Measurements from ENCODE around the gene YAF2.
"Not testable (repeated sequence)": the region's sequence is repeated elsewhere in the genome, so short reads cannot be mapped to it uniquely, and the experiment has no call there.

YAF2 gene

DNA sequence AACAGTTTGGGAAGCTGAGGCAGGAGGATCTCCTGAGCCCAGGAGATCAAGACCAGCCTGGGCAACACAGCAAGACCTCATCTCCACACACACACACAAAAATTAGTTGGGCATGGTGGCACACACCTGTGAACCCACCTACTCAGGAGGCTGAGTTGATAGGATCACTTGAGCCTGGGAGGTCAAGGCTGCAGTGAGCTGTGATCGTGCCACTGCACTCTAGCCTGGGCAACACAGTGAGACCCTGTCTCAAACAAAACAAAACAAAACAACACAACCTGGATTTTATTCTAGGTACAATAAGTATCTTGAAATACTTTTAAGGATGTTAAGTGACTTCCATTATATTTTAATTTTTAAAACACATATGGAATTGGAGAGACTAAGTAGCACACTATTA is 45.8 kb downstream of the YAF2 start:
- no peak for DNase-seq

DNA sequence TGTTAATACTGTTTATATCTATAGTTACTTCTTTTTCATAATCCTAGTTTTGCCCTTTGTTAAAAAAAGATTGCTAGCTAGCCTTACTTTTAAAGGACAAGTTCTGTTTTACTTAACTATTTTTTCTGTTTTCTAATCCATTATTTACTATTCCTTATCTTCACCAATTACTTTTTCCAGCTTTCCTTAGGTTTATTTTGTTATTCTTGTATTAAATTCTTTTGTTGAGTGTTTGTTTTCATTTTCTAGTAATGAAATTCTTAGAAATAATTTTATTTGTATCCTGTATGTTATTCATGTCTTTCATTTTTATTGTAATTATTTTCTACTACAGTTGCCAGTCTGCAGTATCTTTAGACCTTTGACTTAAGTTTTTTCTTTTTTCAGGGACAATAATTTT is 47.7 kb downstream of the YAF2 start:
- no peak for DNase-seq

DNA sequence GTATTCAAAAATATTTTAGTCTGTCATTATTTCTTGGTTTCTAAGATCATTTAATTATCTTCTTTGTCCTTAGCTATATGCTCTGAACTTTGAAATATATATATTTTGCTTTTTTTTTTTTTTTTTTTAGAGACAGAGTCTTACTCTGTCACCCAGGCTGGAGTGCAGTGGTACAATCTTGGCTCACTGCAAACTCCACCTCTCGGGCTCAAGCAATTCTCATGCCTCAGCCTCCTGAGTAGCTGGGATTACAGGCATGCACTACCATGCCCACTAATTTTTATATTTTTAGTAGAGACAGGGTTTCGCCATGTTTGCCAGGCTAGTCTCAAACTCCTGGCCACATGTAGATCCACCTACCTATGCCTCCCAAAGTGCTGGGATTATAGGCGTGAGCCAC is 49.8 kb downstream of the YAF2 start:
- not testable (repeated sequence) for DNase-seq

DNA sequence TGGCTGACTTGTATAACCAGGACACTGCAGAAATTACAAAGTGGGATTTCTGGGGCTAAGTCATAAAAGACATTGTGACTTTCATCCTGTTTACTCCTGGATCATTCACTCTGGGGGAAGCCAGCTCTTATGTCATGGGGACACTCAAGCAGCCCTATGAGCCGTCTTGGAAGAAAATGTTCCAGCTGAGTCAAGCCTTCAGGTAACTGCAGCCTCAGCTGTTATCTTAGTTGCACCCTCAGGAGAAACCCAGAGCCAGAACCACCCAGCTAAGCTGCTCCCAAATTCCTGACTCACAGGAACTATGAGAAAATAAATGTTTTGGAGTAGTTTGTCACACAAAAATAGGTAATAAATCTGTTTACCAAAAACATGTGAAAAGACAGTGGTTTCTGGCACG is 50.2 kb downstream of the YAF2 start:
- DNase-seq = no peak

DNA sequence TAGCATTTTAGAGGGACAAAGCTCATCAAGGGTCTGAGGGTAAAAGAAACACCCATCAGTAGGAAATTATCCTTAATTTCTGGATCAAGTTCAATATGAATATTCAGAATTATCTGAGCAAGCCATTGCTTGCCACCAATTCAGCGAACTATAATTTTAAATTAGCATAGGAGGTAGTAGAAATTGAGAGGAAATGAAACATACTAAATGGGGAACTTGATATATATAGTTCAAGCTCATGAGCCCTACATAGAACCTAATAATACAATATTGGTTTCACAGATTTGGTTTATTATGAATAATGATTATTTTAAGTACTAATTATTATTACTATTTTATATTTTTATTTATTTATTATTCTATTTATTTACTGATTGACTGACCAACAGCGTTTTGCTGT is 51.3 kb downstream of the YAF2 start:
- DNase-seq = no peak

DNA sequence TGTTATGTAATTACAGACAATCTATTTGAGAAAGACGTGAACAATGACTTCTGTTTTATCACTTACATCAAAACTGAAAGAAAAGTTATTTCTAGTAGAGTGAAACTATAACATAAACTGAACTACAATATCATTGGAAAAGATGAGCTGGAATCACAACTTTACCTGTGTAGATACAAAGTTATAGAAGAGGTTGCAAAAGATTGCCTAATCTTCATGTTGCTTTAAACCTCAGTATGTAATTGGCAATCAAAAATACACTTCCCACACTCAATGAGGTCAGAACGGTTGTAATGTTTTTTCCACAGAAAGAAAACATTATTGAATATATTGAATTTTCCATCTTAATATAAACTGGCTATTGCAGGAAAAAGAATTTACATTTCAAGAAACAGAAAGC is 55.7 kb downstream of the YAF2 start:
- no peak for DNase-seq

DNA sequence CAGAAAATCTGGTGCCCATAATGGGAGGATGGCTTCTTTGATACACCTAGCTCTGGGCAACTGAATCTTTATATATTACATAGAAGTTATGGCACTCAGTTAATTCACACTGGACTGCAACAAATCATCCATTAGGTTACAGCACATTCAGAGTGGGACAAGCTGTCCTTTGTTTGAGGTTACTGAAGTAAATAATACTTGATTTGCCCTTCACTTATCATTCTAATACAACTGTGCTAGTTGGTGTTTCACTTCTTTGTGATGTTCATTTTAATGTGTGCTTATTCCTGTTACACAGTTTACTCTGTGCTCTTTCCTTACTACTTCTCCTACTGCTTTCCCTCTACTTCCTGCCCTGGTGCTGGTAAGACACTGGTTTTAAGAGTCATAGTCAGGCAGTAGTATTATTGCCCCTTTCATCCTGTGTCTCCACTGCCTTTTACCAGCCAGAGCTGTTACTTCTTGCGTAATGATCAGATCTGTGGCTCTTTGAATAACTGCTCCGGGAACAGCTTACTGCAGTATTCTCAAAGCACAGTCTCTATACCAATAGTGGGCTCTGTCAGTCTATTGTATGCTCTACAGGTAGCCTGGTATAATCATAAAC is 57.0 kb downstream of the YAF2 start:
- peak; percentile 67 for DNase-seq

DNA sequence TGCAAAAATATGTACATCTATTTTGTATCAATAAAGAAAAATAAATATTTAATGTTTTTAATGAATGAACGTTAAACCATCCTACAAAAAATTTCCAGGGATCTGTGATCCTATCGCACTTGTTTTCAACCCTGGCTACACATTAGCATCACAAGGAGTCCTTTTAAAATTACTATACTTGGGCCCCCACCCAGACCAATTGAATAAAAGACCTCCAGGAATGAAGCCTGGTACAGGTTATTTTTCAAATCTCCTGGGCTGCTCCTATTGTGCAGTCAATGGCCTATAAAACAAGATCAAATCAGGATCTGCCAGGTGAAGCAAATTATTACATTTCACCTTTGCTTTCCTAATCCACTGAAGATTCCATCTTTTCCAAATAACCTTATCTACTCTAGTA is 59.9 kb downstream of the YAF2 start:
- DNase-seq = no peak

DNA sequence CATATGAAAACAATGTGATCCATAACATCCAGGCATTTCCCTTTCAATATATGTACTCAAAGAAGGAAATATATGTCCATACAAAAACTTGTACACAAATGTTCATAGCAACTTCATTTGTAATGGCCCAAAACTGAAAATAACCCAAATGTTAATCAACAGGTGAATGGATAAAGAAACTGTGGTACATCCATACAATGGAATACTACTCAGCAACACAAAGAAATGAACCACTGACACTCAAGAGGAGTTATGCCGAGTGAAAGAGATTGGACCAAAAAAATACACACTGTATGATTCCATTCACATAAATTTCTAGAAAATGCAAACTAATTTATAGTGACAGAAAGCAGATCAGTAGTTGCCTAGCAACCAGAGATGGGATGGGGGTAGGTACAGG is 63.1 kb downstream of the YAF2 start:
- DNase-seq = no peak

DNA sequence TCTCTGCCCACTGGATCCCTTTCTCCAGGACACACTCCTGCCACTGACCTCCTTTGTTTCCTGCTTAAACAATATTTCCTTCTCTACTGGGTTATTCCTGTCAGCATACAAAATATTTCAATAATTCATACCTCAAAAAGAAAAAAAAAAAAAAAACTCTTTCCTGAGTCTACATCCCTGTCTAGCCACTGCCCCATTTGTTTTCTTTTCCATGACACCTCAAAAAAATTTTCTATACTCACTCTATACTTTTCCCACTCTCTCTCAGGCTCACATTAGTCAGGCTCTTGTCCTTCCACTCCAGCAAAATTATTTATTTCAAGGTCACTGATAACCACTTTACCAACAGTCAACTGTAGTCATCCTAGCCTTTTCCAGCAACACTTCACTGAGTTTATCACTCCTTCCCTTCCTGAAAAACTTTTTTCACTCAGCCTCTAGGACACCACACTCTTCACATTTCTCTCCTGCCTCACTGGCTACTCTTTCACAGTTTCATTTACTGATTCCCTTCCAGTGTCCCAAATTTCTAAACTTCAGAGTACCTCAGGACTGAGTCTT is 64.0 kb downstream of the YAF2 start:
- no peak for DNase-seq

DNA sequence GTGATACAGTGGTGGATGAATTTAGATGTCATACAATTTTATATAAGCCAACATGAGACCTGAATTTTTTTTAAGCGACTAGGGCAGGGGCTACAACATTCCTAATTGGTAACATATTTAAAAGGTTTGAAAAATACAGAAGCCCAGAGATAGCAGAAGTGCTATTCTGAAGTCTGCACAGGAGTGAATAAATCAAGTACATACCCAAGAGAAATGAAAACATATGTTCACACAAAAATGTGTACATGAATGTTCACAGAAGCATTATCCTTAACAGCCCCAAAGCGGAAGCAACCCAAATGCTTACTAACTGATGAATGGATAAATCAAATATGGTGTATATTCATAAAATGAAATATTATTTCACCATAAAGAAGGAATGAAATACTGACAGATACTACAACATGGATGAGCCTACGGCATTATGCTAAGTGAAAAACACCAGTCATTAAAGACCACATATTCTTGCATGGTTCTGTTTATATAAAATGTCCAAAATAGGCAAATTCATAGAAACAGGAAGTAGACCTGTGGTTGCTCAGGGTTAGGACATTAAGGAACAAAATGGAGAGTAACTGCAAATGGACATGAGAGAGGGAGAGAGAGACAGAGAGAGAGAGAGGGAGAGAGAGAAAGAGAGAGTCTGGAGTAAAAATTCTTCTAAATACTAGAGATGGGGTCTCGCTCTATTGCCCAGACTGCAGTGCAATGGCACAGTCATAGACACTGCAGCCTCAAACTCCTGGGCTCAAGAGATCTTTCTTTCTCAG is 65.4 kb downstream of the YAF2 start:
- peak; percentile 64 for DNase-seq

DNA sequence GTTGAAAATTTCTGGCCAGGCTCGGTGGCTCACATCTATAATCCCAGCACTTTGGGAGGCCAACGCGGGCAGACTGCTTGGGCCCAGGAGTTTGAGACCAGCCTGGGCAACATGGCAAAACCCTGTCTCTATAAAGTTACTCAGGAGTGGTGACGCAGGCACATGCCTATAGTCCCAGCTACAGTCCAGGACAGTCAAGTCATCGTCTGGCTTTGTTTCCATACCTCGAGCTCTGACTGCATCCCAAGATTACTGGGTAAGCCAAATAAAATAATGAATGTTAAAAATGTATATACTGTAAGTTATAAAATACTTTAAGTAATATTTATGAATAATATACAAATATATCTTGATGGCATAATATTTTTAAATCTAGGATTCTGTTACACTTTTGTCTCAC is 70.3 kb downstream of the YAF2 start:
- DNase-seq = no peak

DNA sequence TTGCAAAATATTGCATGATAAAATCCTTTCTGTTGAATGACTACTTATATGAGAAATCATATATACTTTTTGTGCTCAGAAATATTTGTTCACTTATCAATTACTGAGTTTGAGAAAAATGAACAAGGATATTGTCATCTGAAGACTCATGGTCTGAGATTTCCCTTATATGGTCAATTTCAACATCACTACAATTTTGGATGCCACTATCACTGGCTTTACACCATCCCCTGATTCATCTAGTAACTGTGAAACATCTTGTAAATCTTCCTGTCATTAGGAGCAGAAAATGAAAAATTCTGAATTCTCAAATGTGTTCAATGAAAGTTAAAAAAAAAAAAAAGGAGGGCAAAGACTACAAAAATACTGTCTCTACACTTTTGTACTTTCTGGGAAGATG is 71.5 kb downstream of the YAF2 start:
- DNase-seq = no peak

DNA sequence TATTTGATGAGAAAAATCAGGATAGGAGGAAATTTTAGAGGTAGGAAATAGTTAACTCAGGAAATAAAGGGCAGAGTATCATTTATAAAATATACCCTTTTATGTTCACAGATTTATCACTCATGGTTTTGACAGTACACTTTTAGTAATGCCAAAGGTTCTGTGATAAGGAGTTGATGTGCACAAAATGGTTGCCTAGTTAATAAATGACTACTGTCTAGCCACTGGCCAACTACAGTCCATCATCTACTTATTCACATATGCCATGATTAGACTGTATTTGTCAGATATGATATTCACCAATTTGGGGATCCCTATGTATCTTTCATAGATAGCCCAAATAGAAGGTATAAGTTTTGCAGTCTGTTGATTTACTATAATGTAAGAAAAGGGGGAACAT is 74.1 kb downstream of the YAF2 start:
- DNase-seq = no peak

DNA sequence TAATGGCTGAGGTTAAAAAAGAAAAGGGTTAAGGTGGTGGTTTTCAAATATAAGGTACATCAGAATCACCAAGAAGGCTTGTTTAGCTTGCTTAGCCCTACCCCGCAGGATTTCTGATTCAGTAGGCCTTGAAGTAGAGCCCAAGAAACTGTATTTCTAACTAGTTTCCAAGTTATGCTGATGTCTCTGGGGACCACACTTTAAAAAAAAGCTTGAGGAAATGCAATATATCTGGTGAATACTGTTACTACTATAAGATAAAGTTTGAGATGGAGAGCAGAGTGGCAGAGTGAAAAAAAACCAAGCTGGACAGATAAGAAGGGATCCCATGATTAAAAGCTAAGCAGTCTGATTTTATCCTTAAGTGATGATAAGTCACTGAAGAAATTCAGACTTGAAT is 75.1 kb downstream of the YAF2 start:
- DNase-seq = no peak

DNA sequence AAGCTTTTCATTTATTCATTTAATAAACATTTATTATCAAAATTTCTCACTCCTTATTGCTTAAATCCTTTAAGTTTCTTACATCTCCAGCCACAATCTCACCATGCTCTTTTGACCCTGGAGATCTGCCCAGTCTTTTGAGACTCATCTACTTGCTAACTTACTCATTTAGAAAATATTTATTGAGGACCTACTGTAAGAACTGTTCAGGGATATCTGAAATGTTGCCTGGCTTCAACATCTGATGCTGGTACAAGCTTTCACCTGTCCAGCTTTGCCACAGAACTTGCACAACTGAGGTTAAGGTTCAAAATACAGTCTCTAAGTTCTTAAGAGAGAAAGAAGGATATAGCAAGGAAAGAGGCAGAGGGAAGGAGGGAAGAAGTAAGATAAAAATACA is 75.9 kb downstream of the YAF2 start:
- no peak for DNase-seq

DNA sequence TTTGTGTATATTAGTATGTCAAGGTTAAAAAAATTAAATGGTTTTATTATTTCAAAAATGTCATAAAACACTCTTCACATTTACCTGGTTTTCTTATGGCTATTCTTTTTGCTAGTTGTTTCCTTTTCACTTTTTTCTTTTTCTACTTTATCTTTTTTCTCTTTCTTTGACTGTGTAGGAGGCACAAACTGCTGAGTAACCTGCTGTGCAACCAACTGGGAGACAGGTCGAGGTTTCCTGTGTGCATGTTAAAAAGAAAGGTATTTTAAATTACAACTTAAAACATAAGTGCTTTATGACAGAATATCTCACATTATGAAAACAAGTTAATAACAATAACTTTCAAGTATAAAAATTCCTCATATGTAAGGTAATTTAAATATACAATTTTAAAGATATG is 76.5 kb downstream of the YAF2 start:
- no peak for DNase-seq

DNA sequence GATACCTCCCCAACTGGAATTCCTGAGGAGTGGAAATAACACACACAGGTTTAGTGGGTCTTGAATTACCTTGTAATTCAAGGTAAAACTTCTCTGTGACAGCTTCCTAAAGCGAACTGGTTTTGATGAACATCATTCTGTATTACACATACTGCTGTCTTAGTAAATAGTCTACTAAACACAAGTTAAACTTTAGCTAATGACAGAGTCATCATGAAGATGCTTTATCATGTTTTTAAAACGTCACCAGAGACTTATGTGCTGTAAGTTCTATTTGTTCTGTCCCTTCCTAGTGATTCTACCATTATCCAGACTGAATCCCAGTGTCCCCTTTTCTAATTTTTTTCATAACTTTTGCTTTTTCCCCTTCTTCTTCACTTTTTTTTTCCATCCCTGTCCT is 81.8 kb downstream of the YAF2 start:
- no peak for DNase-seq

DNA sequence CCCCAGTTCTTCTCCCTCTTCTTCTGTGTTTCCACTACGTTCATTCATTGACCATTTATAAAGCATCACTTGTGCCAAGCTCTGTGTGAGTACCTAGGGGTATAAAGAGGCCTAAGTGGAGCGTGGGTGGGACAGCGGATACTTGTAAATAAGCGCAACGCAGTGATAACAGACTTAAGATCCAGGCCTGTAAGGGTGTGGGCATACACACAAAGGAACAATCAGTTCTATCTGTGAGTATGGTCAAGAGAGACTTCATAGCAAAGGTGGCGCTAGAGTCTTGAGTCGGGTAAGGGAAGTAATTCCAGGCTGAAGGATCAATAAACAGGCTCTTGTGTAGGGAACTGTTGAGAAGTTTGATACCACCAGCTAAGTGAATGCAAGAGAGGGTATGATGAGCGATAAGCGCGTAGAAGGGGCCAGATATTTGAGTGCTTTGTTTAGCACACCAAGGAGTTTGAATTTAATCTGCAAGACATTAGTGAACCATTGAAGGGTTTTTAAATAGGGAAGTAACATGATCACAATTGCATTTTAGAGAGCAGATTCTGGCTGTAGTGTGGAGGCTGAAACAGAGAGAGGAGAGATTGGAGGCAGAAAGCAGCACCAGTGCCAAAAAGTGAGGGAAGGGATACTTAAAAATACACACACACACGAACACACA is 92.4 kb downstream of the YAF2 start:
- peak; percentile 22 for DNase-seq

DNA sequence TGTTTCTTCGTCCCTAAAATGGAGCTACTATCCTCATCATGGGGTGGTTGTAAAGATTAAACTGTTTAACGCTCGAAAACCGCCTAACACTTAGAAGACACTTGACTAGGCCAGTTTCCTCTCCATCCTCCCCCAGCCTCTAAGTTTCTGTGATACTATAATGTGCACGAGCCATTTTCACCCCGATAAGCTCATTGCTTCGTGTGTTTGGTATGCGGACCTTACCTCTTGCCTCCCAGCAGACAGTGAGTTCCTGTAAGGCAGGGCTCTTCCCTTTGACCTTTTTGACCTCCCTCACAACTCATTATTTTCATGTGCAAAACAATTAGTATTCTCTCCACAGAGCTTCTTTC is 92.9 kb downstream of the YAF2 start:
- no peak for DNase-seq

DNA sequence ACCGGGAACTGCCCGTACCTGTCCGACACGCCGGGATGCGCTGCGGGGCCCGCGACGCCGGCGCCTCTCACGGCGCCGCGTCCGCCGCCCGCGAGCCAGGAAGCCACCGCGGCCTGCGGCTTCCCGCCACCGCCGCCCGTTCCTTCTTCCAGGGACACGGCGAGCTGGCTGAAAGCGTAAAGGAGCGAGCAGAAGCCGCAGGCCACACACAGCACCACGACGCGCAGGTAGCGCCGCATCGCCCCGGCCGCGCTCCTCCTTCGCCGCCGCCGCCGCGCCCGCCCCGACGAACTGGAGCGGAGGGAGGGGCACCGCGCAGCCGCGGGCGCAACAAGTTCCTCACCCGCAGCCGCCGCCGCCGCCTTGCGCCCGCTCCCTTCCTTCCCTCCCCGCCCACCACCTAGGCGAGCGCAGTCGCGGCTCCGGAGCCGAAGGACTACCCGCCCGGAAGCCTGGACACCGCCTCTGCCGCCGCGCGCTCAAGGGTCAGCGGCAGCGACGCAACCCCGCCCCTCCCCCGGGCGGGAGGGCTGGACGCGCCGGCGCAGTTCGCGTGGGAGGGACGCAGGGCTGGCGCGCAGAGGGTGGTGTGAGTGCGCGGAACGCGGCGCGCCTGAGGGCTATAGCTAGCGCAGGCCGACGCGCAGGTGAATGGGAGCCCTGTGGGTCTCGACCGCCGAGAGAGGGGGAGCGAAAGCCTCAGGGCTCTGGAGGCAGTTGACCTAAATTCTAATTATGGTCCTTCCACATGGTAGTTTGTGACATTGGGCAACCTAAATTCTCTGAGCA is 93.4 kb downstream of the YAF2 start, which contains the start of gene GXYLT1:
TSS of gene GXYLT1 (minus strand) at position 467 of the 789 bp plus-strand sequence. CDS start at position 239, 228 bp downstream.
- peak; percentile 97 for DNase-seq

DNA sequence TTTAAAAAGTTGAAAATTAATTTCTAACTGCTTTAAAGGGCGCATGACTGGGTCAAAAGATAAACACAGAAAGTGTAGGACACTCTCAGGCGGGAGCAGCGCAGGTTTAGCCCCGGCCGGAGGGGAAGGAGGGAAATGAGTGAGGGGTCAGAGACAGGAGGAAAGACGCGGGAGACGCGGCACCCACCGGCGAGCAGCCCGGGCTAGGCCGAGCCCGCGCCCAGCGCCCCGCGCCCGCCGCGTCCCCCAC is 94.0 kb downstream of the YAF2 start:
- no peak for DNase-seq

DNA sequence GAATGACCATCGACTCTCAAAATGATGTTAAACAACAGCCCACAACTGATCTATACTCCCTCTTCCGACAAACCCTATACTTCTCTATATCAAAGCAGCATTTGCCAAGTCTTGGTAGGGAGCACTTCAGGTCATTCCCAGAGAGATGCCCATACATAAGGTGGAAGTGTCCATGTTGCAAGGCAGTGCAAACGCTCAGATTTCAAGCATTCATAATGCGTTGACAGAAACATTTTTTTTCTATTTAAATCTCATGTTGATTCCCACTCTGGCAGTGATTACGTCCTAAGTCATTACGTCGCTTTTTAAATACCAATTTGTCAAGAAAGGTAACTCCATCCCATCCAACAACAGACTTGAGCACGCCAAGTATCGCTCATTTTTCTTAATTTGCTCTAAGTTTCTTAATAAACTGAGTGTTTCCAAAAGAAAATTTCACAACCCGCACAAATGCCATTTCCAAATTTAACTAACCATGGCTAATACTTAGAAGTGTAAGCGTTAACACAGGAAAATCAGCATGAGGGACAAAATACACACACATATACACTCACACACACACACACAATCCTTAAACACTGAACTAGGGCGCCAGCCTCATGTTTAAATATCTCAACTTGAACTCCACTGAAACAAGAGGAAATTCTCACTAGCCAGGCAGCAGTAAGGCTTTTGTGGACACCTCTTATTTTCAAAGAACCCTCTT is 94.4 kb downstream of the YAF2 start:
- peak; percentile 54 for DNase-seq

Data from hematopoietic multipotent progenitor cell treated with erythropoietin and hydrocortisone succinate and interleukin-3 and kit ligand, for 4 days (in vitro differentiated cells).